Erythroblast (primary cell): ENCODE measurements around the gene THOC1.

Experiments used
- GATA1 ChIP-seq: IDR thresholded peaks from 2 replicates; pipeline ENCODE4 v1.6.1; 2011; ENCODE audit warnings: low read depth, mild to moderate bottlenecking, control low read depth, low read length, moderate library complexity
- POLR2A ChIP-seq: IDR thresholded peaks from 2 replicates; pipeline ENCODE4 v1.6.1; 2011; ENCODE audit warnings: mild to moderate bottlenecking, low read length

DNA sequence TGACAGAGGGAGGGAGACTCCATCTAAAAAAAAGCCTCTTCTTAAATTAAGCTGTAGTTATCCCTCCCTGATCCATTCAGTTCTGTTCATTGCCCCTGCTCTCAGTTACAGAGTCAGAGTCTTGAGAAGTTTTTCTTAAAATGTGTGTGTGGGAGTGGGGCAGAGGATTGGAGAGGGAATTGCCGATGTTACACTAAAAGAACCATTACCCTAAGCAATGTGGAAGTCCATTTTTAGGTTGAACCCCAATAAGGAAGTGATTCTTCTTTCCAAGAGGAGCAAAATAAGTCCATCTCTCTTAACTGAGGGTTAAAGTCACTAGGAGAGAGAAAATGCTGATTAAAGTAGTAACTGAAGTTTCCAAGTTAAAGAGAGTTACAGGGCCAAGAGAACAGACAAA, 21.2 kb upstream of the THOC1 start:
- TF ChIP-seq POLR2A (no peak), GATA1 (no peak)
